HEK293T (cell line): ENCODE results near the gene CRB3.

ENCODE experiments used
- CTCF ChIA-PET: fragments of 350-600 bp; formaldehyde crosslinking; extraction: SDS; loops from one replicate; lab custom pipeline; 2021; ENCODE audit warnings: antibody characterized with exemption, inconsistent platforms; lab: Yijun Ruan, JAX
- POLR2A ChIA-PET: fragments of 350-600 bp; formaldehyde crosslinking; extraction: SDS; loops from one replicate; lab custom pipeline; 2020; ENCODE audit warnings: antibody characterized with exemption, inconsistent platforms; lab: Yijun Ruan, JAX
- DNase-seq: peaks from one replicate; pipeline ENCODE4 v3.0.0; 2012; ENCODE audit warnings: mixed read lengths; ENCODE audit errors: extremely low spot score
- ARNT ChIP-seq: fragments of 450-650 bp; IDR thresholded peaks from 2 replicates; pipeline ENCODE4 v1.6.1; 2017; ENCODE audit warnings: mild to moderate bottlenecking
- BHLHE40 ChIP-seq: fragments of 450-650 bp; IDR thresholded peaks from 2 replicates; pipeline ENCODE4 v1.6.1; 2016; ENCODE audit warnings: mild to moderate bottlenecking, moderate library complexity, borderline replicate concordance
- CTBP1 ChIP-seq: fragments of 450-650 bp; IDR thresholded peaks from 2 replicates; pipeline ENCODE4 v1.6.1; 2016; ENCODE audit warnings: borderline replicate concordance
- ELF4 ChIP-seq: fragments of 450-650 bp; IDR thresholded peaks from 2 replicates; pipeline ENCODE4 v1.6.1; 2017; ENCODE audit warnings: antibody characterized with exemption
- FOXA1 ChIP-seq: fragments of 450-650 bp; IDR thresholded peaks from 2 replicates; pipeline ENCODE4 v1.6.1; 2016; ENCODE audit warnings: mild to moderate bottlenecking
- FOXK2 ChIP-seq: fragments of 450-650 bp; IDR thresholded peaks from 2 replicates; pipeline ENCODE4 v1.6.1; 2016; ENCODE audit warnings: mild to moderate bottlenecking
- FOXM1 ChIP-seq: fragments of 450-650 bp; IDR thresholded peaks from 2 replicates; pipeline ENCODE4 v1.6.1; 2017; ENCODE audit warnings: mild to moderate bottlenecking, borderline replicate concordance
- HDGF ChIP-seq: fragments of 450-650 bp; IDR thresholded peaks from 2 replicates; pipeline ENCODE4 v1.6.1; 2017; ENCODE audit warnings: antibody characterized with exemption, borderline replicate concordance
- L3MBTL2 ChIP-seq: fragments of 450-650 bp; conservative IDR thresholded peaks from 2 replicates; pipeline ENCODE4 v1.6.1; 2016; ENCODE audit warnings: mild to moderate bottlenecking
- LEF1 ChIP-seq: fragments of 450-650 bp; IDR thresholded peaks from 2 replicates; pipeline ENCODE4 v1.6.1; 2017; ENCODE audit warnings: mild to moderate bottlenecking, borderline replicate concordance
- NFRKB ChIP-seq: fragments of 450-650 bp; IDR thresholded peaks from 2 replicates; pipeline ENCODE4 v1.6.1; 2016; ENCODE audit warnings: mild to moderate bottlenecking, moderate library complexity
- SP1 ChIP-seq: fragments of 450-650 bp; IDR thresholded peaks from 2 replicates; pipeline ENCODE4 v1.6.1; 2017
- SUZ12 ChIP-seq: fragments of 450-650 bp; IDR thresholded peaks from 2 replicates; pipeline ENCODE4 v1.6.1; 2016; ENCODE audit warnings: mild to moderate bottlenecking
- TARDBP ChIP-seq: fragments of 450-650 bp; IDR thresholded peaks from 2 replicates; pipeline ENCODE4 v1.6.1; 2016
- ZNF384 ChIP-seq: fragments of 450-650 bp; IDR thresholded peaks from 2 replicates; pipeline ENCODE4 v1.6.1; 2016
- TF ChIP-seq, protein P1 (sequence below): fragments of 450-650 bp; IDR thresholded peaks from 2 replicates; pipeline ENCODE4 v1.6.1; 2016

CRB3 gene, protein sequence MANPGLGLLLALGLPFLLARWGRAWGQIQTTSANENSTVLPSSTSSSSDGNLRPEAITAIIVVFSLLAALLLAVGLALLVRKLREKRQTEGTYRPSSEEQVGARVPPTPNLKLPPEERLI

DNA sequence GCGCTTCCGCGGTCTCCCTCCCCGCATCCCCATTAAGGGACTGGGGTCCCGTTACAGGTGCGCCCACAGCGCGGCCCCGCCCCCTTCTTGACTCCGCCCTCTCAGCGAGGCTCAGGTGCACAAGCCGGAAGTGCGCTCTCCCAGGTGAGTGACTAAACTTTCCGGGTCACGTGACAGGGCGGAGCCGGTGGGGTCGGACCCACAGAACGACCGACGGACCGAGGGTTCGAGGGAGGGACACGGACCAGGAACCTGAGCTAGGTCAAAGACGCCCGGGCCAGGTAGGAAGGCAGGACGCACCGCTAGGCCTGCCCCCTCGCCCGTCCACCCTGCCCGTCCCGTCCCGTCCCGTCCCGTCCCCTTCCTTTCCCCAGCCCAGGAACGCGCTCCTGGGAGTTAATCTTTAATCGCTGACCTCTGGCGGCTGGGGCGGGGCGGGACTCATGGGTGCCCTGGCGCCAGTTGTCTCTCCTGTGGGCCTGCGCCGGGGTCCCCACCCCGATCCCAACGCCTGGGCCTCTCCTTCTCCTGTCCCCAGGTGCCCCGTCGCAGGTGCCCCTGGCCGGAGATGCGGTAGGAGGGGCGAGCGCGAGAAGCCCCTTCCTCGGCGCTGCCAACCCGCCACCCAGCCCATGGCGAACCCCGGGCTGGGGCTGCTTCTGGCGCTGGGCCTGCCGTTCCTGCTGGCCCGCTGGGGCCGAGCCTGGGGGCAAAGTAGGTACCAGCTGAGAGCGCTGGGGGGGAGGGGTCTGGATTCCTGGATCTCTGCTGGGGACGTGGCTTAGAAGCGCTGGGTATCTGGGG is at the start of gene CRB3:
TSS of gene CRB3 (plus strand) at position 202 of the 804 bp plus-strand sequence. CDS start at position 633, 431 bp downstream.
- POLR2A ChIA-PET, result no interaction called here
- DNase-seq, result no peak
- TF ChIP-seq FOXA1 (no peak), BHLHE40 (no peak), NFRKB (no peak), CTBP1 (no peak), ELF4 (no peak)
- TF ChIP-seq, protein P1, sequence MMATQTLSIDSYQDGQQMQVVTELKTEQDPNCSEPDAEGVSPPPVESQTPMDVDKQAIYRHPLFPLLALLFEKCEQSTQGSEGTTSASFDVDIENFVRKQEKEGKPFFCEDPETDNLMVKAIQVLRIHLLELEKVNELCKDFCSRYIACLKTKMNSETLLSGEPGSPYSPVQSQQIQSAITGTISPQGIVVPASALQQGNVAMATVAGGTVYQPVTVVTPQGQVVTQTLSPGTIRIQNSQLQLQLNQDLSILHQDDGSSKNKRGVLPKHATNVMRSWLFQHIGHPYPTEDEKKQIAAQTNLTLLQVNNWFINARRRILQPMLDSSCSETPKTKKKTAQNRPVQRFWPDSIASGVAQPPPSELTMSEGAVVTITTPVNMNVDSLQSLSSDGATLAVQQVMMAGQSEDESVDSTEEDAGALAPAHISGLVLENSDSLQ, result no peak
- CTCF ChIA-PET, result no interaction called here

DNA sequence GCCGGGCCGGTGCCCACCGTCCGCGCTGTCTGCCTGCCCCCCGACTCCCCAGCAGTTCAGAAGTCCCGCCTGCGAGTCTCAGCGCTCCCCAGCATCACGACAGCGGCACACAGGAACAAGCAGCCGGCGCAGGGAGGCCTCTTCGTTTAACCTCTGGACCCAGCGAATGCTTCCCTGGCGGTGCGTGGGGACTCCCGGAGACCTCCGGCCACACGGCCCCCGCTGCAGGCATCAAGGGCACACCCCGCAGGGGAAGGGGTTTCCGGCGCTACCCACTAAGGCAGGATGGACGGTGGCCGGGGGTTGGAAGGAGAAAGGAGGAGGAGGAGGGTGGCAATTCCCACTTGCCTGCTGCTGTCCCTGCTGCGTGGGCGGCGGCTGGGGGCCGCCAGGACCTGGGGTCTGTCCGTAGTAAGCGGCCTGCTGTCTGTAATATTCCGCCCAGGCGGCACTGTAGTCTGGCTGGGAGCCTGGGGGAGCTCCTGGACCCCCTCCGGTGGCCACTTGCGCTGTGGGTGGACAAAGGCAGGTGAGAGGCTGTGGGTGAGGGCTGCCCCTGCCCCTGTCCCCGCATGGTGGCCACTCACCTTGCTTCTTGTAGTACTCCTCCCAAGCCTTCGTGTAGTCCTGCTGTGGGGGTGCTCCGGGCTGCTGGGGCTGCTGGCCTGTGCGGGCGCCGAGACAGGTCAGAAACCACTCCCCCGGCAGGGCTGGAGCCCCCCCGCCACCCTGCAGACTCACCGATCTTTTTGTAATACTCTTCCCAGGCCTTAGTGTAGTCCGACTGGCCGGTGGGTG is 49.1 kb upstream of the CRB3 start:
- DNase-seq, result no peak
- ChIA-PET CTCF (no interaction called here), POLR2A (no interaction called here)
- TF ChIP-seq NFRKB, result no peak
- no peak for TF ChIP-seq ARNT

DNA sequence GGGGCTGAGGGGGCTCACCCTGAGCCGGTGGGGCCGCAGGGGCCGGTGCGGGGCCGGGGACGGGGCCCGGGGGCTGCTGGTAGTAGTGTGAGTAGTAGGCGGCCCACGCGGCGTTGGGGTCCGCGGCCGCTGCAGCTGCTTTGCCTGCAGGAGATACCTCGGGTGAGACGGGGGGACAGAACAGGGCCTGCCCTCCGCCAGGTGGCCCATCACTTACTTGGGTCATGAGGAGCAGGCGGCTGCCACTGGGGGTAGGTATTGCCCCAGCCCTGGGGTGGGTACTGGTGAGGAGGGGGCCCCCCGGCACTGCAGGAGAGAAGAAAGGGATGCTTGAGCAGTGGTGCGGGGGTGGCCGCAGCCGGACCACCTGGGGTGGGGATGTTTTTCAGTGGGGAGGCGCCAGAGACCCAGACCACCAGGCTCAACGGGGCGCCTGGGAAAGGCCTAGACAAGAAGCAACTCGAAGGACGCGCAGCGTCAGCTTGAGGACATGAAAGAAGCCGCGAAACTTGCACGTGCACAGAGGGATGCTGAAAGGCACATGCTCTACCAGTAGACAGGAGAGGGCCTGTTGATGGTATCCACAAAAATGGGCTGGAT is 48.4 kb upstream of the CRB3 start:
- no peak for DNase-seq
- TF ChIP-seq ARNT (no peak), FOXK2 (no peak), SUZ12 (no peak), ZNF384 (no peak), BHLHE40 (no peak), FOXA1 (no peak), TARDBP (no peak), FOXM1 (no peak), ELF4 (no peak), LEF1 (no peak), L3MBTL2 (no peak), CTBP1 (no peak), NFRKB (no peak)
- ChIA-PET CTCF (no interaction called here), POLR2A (no interaction called here)

DNA sequence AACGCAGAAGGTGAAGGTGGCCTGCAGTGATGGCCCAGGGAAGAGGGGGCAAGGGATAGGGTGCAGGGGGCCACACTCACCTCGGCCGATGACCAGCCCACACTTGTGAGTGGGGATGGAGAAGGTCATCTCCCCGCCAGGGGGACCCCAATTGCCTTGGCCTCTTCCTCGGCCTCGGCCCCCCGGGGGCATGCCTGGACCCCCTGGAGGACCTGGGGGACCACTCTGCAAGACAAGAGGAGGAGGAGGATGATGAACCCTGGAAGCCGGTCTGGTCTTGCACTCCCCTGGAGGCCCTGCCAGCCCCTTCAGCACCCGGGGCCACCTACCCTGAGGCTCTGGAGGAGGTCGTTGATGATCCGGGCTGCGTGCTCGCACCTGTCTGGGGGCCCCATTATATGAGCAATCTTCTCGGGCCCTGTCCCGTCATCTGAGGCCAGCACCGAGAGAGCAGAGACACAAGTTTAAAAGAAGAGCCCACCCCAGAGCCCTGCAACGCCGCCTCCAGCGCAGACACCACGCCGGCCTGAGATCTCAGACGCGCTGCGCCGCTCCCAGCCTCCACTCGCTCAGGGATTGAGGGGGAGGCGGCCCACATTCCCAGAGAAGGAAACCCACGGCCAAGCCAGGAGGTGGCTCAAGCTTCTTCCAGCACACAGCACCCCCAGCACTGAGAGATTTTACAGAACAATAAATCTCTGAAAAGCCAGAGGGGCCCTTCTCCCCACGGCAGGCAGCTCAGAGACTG is 47.2 kb upstream of the CRB3 start:
- DNase-seq, result no peak
- ChIA-PET CTCF (no interaction called here), POLR2A (no interaction called here)
- TF ChIP-seq, protein P1, result no peak
- TF ChIP-seq TARDBP (no peak), SP1 (no peak), CTBP1 (no peak), NFRKB (no peak), FOXM1 (no peak), ZNF384 (no peak), BHLHE40 (no peak), ARNT (no peak), FOXA1 (no peak), SUZ12 (no peak), ELF4 (no peak), HDGF (no peak), LEF1 (no peak), FOXK2 (no peak), L3MBTL2 (no peak)

DNA sequence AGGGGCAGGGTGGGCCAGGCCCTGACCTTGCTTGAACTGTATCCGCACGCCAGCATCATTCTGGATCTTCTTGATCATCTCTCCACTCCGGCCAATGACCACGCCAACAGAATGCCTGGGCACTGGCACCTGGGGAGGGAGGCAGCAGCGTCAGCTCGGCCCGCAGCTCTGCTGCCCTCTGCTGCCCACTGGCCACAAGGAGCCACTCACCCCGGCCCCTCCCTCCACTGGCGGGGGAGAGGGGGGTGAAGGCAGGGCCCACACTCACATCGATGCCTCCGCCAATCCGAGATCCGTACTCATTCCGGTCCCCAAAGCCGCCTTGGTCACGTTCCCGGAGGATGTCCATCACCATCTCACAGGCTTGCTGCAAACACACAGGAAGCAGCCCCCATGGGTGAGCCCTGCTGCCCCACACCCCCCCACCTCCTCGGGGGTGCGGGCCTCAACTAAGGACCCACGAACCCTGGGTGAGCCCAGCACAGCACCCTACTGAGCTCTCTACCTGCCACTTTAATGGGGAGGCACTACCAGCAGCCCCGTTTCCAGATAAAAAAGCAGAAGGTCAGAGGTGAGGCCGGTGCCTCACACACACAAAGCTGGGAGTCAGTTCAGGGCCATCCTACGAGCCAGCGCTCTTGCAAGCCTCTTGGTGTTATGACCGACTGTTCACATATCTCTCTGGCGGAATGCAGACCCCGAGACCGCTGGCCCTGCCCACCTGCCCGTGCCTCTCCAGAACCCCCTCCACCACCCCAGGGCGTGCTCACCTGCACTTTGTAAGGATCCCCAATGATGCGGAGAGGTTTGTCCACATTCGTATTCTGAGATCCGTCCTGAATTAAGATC is 46.1 kb upstream of the CRB3 start:
- ChIA-PET POLR2A (no interaction called here), CTCF (no interaction called here)
- no peak for DNase-seq
- TF ChIP-seq FOXA1, result no peak
- TF ChIP-seq, protein P1, result no peak
- no peak for TF ChIP-seq SUZ12
- no peak for TF ChIP-seq LEF1
- TF ChIP-seq TARDBP, result no peak
- no peak for TF ChIP-seq SP1
- TF ChIP-seq L3MBTL2, result no peak
- no peak for TF ChIP-seq ELF4
- TF ChIP-seq FOXK2, result no peak
- TF ChIP-seq ZNF384, result no peak
- no peak for TF ChIP-seq FOXM1
- TF ChIP-seq HDGF, result no peak
- no peak for TF ChIP-seq BHLHE40
- TF ChIP-seq NFRKB, result no peak
- no peak for TF ChIP-seq ARNT
